PC-9 (cell line): ENCODE measurements around the gene ACYP1.

Source experiments
- CTCF ChIP-seq: fragments of 200-600 bp; sonication (generic); conservative IDR thresholded peaks from 2 replicates; pipeline ENCODE4 v1.6.1; 2017; ENCODE audit warnings: mixed run types, antibody characterized with exemption, mild to moderate bottlenecking, moderate library complexity
- EZH2 ChIP-seq: fragments of 200-600 bp; sonication (generic); IDR thresholded peaks from 2 replicates; pipeline ENCODE4 v1.8.0; 2017; ENCODE audit warnings: antibody characterized with exemption, low read depth

- TF ChIP-seq CTCF = no peak
- TF ChIP-seq EZH2 = no peak
These were observed 22.9 kb downstream of the ACYP1 start for GRCh38 chr14:75040959-75041358.
